Body of pancreas (tissue), 4 donors: Measurements from ENCODE around the gene VNN1.

Experiments
- POLR2A ChIP-seq, 3 donors: fragments of 450-650 bp; IDR thresholded peaks; one replicate each; pipeline ENCODE4 v1.6.1; 2016; ENCODE audit warnings: antibody characterized with exemption in 3 of 3, mild to moderate bottlenecking in 2 of 3
- TF ChIP-seq, protein P1 (sequence below), 7 experiments: fragments of 450-650 bp in 4 of 7; fragments of 200-600 bp in 3 of 7; sonication (generic) in 3 of 7; IDR thresholded peaks; one replicate each; pipeline ENCODE4 v1.5.1; 2016 to 2019; ENCODE audit warnings: antibody characterized with exemption in 7 of 7

DNA sequence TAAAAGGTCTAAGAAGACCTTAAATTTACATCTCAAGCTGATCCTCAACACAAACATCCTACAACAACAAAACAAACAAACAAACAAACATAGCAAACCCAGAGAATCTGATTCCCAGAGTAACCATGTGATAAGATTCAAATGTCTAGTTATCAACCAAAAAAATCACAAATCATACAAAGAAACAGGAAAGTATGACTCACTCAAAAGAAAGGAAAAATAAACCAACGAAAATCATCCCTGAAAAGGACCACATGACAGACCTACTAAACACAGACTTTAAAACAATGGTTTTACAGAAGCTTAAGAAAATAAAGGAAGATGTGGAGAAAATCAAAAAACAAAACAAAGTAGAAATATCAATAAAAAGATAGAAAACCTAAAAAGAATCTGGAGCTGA is 18.1 kb downstream of the VNN1 start:
- no peak for TF ChIP-seq POLR2A (IDR thresholded peaks at IDR 0.05)
- TF ChIP-seq, protein P1, sequence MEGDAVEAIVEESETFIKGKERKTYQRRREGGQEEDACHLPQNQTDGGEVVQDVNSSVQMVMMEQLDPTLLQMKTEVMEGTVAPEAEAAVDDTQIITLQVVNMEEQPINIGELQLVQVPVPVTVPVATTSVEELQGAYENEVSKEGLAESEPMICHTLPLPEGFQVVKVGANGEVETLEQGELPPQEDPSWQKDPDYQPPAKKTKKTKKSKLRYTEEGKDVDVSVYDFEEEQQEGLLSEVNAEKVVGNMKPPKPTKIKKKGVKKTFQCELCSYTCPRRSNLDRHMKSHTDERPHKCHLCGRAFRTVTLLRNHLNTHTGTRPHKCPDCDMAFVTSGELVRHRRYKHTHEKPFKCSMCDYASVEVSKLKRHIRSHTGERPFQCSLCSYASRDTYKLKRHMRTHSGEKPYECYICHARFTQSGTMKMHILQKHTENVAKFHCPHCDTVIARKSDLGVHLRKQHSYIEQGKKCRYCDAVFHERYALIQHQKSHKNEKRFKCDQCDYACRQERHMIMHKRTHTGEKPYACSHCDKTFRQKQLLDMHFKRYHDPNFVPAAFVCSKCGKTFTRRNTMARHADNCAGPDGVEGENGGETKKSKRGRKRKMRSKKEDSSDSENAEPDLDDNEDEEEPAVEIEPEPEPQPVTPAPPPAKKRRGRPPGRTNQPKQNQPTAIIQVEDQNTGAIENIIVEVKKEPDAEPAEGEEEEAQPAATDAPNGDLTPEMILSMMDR (IDR thresholded peaks at IDR 0.05) = no peak
